Heart right ventricle (tissue), 16 donors: Measurements from ENCODE around the gene CD37. TPM values are rescaled to one million over a fixed set of nuclear protein-coding genes. Genes with fewer than 3 reads are reported as not detected.

Experiments used
- ATAC-seq, 8 donors: fragments of 200-7000 bp; cut with Tn5 transposase; one replicate each; pipeline ENCODE4 v1.9.1; 2020; ENCODE audit warnings: mild to moderate bottlenecking in 8 of 8, moderate library complexity in 8 of 8, moderate number of reproducible peaks in 1 of 8
- DNase-seq, 2 donors: peaks; one replicate each; pipeline ENCODE4 v3.0.0-alpha.2; 2020
- H3K27ac ChIP-seq, 10 donors: fragments of 200-600 bp; sonication (generic) in 2 of 10; one replicate each; pipeline versions ENCODE4 v1.5.0 to v1.8.0; 2020 to 2022; ENCODE audit warnings: mild to moderate bottlenecking in 3 of 10
- H3K27me3 ChIP-seq, 7 donors: fragments of 200-600 bp; one replicate each; pipeline ENCODE4 v1.8.0; 2021 to 2022; ENCODE audit warnings: mild to moderate bottlenecking in 2 of 7
- H3K36me3 ChIP-seq, 9 donors: fragments of 200-600 bp; sonication (generic) in 1 of 9; one replicate each; pipeline versions ENCODE4 v1.5.0 to v1.8.0; 2020 to 2022; ENCODE audit warnings: mild to moderate bottlenecking in 2 of 9
- H3K4me1 ChIP-seq, 9 donors: fragments of 200-600 bp; sonication (generic) in 1 of 9; one replicate each; pipeline versions ENCODE4 v1.5.0 to v1.8.0; 2020 to 2022; ENCODE audit warnings: mild to moderate bottlenecking in 4 of 9
- H3K4me3 ChIP-seq, 10 donors: fragments of 200-600 bp; sonication (generic) in 2 of 10; one replicate each; pipeline versions ENCODE4 v1.5.0 to v1.8.0; 2020 to 2022; ENCODE audit warnings: mild to moderate bottlenecking in 7 of 10, moderate library complexity in 2 of 10
- H3K9me3 ChIP-seq, 11 donors: fragments of 200-600 bp in 10 of 11; sonication (generic) in 2 of 11; one replicate each; pipeline versions ENCODE4 v1.5.0 to v1.8.0; 2013 to 2022; ENCODE audit warnings: mild to moderate bottlenecking in 2 of 11, control low read depth in 1 of 11, moderate library complexity in 1 of 11
- CTCF ChIP-seq, 9 donors: fragments of 200-600 bp; sonication (generic) in 2 of 9; IDR thresholded peaks; one replicate each; pipeline versions ENCODE4 v1.5.0 to v1.8.0; 2021 to 2022; ENCODE audit warnings: antibody characterized with exemption in 9 of 9, mild to moderate bottlenecking in 5 of 9, moderate library complexity in 1 of 9
- WGBS, 2 donors: extraction: QIAGEN DNeasy Blood & Tissue Kit; methylation state at CpG; one replicate each; pipeline ENCODE4 v1.1.7; 2013; ENCODE audit warnings: inconsistent platforms in 1 of 2; 5-methylcytosine and 5-hydroxymethylcytosine counted together
- intact Hi-C, 10 donors: fragments of 100-400 bp; cut with DNase I; formaldehyde crosslinking; loops; one replicate each; pipeline versions ENCODE4 v1.11.1 to v1.14.2; 2022
- polyA plus RNA-seq, 2 donors: library from polyadenylated mRNA; stranded (reverse); fragments of 200-250 nt; gene quantifications; one replicate each; pipeline ENCODE4 v1.2.3, GENCODE V29; 2013
- total RNA-seq, 10 donors: library from RNA; stranded (reverse); fragmentation: NEBNext Ultra II Directional in 3 of 10; extraction: Animal tissue kit (Norgen Biotek cat#: 25700) in 3 of 10; gene quantifications; one replicate each; pipeline versions ENCODE4 v1.2.1 to v1.2.4, GENCODE V29; 2021 to 2023
- donor health status: Arrhythmogenic right ventricular cardiomyopathy.
- donor health status: ischemic (EF 13 %, LVEDD 7.1; RV severe dilation, severe dysfunction).
- donor health status: healthy with polysubstance abuse.
- donor health status: DM: no; HTN: yes; CAD: no.
- donor health status: DM: no; HTN: no; CAD: no.
- donor health status: ischemic (EF 25% LVEDD 6.9; RV normal size, moderate dysfunction).
- donor health status: ischemic (EF 25% LVEDD 5.7; RV mildly dilated, moderate dysfunction).
- donor health status: healthy.
- donor health status: DM: yes; HTN: yes; CAD: no.
- donor health status: Ischemic cardiomyopathy.
- donor health status: ischemic (EF 35%, LVEDD 5.7; RV mildly dilated, moderate dysfunction).
- donor health status: nonischemic (EF 11% LVEDD 7.7; RV severe dilation, severe dysfunction).
- donor health status: DM: yes; HTN: yes; CAD: no.
- donor health status: PGD.
- donor health status: ischemic (EF 29% LVEDD 5.4; RV normal size, mild dysfunction).
- donor health status: nonischemic (EF 23%, LVEDD 6.1; RV moderate dilation, normal function).

The CD37 gene
- total and polyA plus RNA-seq, 12 donors, result 2.0 to 34.2 (median 3.5) TPM

- H3K9me3 ChIP-seq, result peaks cover 0 to under 1% (median 0%) of the 10 kb centered on the region in 11 donors
- intact Hi-C loops, result loop anchor here in 3 of 10 donors (2.0 to 5.0 kb wide), 3 partner anchors 24 to 491 kb away; partner anchors contain the start of gene PPP1R15A (in 1 of the 3)
- peaks cover 0 to 31% (median 0%) of the 10 kb centered on the region in 7 donors for H3K27me3 ChIP-seq
- TF ChIP-seq CTCF (IDR thresholded peaks at IDR 0.05), result no peak
- peaks cover 0 to 18% (median 10%) of the 10 kb centered on the region in 9 donors for H3K36me3 ChIP-seq
- ATAC-seq (peak in 5 of 8 donors; percentile 5 to 19 (median 12)), DNase-seq (peak; percentile 51 to 62)
- WGBS, 2 donors, result 0 to 1% methylated on average over 14 of the region's 14 CpGs
- peaks cover 0 to 27% (median 11%) of the 10 kb centered on the region in 9 donors for H3K4me1 ChIP-seq
- peak overlapping the region; percentile 91 to 99 (median 96) for H3K27ac ChIP-seq
- peak overlapping the region in 9 of 10 donors; percentile 65 to 97 (median 82) for H3K4me3 ChIP-seq
These were observed 27.7 kb downstream of the CD37 start for GRCh38 chr19:49362929-49363267.

GRCh38 chr19:49363268-49364082 lies 28.3 kb downstream of the CD37 start, which contains the start of gene DKKL1:
Gene DKKL1 (plus strand): TSS chr19:49363877. CDS start chr19:49363999, 122 bp downstream.
- TF ChIP-seq CTCF (IDR thresholded peaks at IDR 0.05), result peak in 4 of 9 donors; percentile 29 to 53 (median 40)
- peaks cover 0 to 31% (median 0%) of the 10 kb centered on the region in 7 donors for H3K27me3 ChIP-seq
- DNase-seq (peak; percentile 99 to 100), ATAC-seq (peak; percentile 84 to 95 (median 91))
- peak within 1 kb of the TSS; percentile 91 to 99 (median 96) for H3K27ac ChIP-seq
- H3K4me3 ChIP-seq, result peak within 1 kb of the TSS; percentile 65 to 97 (median 82)
- intact Hi-C loops, result loop anchor here in 3 of 10 donors (2.0 to 5.0 kb wide), 3 partner anchors 25 to 491 kb away; partner anchors contain the start of gene PPP1R15A (in 1 of the 3)
- 1 to 2% methylated on average over 46 of the region's 46 CpGs for WGBS, 2 donors
- peaks cover 0 to 6% (median 0%) of the 10 kb centered on the region in 11 donors for H3K9me3 ChIP-seq
- H3K36me3 ChIP-seq, result peaks cover 0 to 13% (median 10%) of the 10 kb centered on the region in 9 donors
- peaks cover 0 to 25% (median 11%) of the 10 kb centered on the region in 9 donors for H3K4me1 ChIP-seq

- intact Hi-C loops, result loop anchor here in 1 of 10 donors (5.0 kb wide), 1 partner anchor 492 kb away; the partner anchor contains the start of gene PPP1R15A
- DNase-seq (peak in 1 of 2 donors; percentile 24), ATAC-seq (no peak)
- TF ChIP-seq CTCF (IDR thresholded peaks at IDR 0.05), result no peak
- Histone ChIP-seq H3K4me1 (peaks cover 0 to 25% (median 11%) of the 10 kb centered on the region in 9 donors), H3K9me3 (peaks cover 0 to 14% (median 7%) of the 10 kb centered on the region in 11 donors), H3K4me3 (peak overlapping the region in 8 of 10 donors; percentile 65 to 97 (median 81)), H3K27ac (peak overlapping the region in 9 of 10 donors; percentile 30 to 99 (median 91)), H3K27me3 (peaks cover 0 to 31% (median 0%) of the 10 kb centered on the region in 7 donors), H3K36me3 (peaks cover 0 to 5% (median 4%) of the 10 kb centered on the region in 9 donors)
- WGBS, 2 donors, result 67 to 75% methylated on average over 27 of the region's 27 CpGs
These were observed 29.0 kb downstream of the CD37 start for GRCh38 chr19:49364083-49364737.

GRCh38 chr19:49366110-49366509 lies 30.9 kb downstream of the CD37 start:
- Histone ChIP-seq H3K36me3 (no peaks in the 10 kb centered on the region), H3K9me3 (peaks cover 0 to 26% (median 14%) of the 10 kb centered on the region in 11 donors), H3K4me1 (peaks cover 0 to 23% (median 11%) of the 10 kb centered on the region in 9 donors), H3K27me3 (peaks cover 0 to 31% (median 0%) of the 10 kb centered on the region in 7 donors), H3K27ac (no peak overlapping the region), H3K4me3 (no peak overlapping the region)
- no peak for ATAC-seq
- intact Hi-C loops, result no loop called here
- no peak for DNase-seq
- TF ChIP-seq CTCF (IDR thresholded peaks at IDR 0.05), result no peak
